RKO (cell line): ENCODE measurements around the gene CYP46A1.
A peak's percentile ranks its signal among the peaks of the same experiment; 100 is the strongest.
"Not testable (repeated sequence)": the region's sequence is repeated elsewhere in the genome, so short reads cannot be mapped to it uniquely, and the experiment has no call there.

Experiments used
- DNase-seq: peaks from one replicate; pipeline ENCODE4 v3.0.0-alpha.2; 2016; ENCODE audit warnings: low spot score

The CYP46A1 gene

GRCh38 chr14:99757331-99758070 lies 73.4 kb downstream of the CYP46A1 start:
- DNase-seq = peak; percentile 97

- peak; percentile 74 for DNase-seq
These were observed 74.2 kb downstream of the CYP46A1 start for GRCh38 chr14:99758121-99758821.

GRCh38 chr14:99758872-99759545 lies 74.9 kb downstream of the CYP46A1 start:
- DNase-seq = no peak

- DNase-seq = no peak
These were observed 75.4 kb downstream of the CYP46A1 start for GRCh38 chr14:99759546-99759925.

GRCh38 chr14:99760817-99761216 lies 76.7 kb downstream of the CYP46A1 start:
- no peak for DNase-seq

- not testable (repeated sequence) for DNase-seq
These were observed 78.8 kb downstream of the CYP46A1 start for GRCh38 chr14:99762911-99763310.

GRCh38 chr14:99763527-99764221 lies 79.6 kb downstream of the CYP46A1 start:
- DNase-seq = no peak

- DNase-seq = no peak
These were observed 80.2 kb downstream of the CYP46A1 start for GRCh38 chr14:99764222-99764706.

GRCh38 chr14:99768381-99768780 lies 84.3 kb downstream of the CYP46A1 start:
- DNase-seq = no peak

- DNase-seq = no peak
These were observed 85.0 kb downstream of the CYP46A1 start for GRCh38 chr14:99769123-99769522.

- DNase-seq = no peak
These were observed 85.7 kb downstream of the CYP46A1 start for GRCh38 chr14:99769799-99770198.

GRCh38 chr14:99772371-99773283 lies 88.5 kb downstream of the CYP46A1 start:
- DNase-seq = no peak

- DNase-seq = no peak
These were observed 89.7 kb downstream of the CYP46A1 start for GRCh38 chr14:99773521-99774497.

GRCh38 chr14:99774556-99775307 lies 90.6 kb downstream of the CYP46A1 start:
- no peak for DNase-seq

GRCh38 chr14:99775351-99775750 lies 91.3 kb downstream of the CYP46A1 start:
- DNase-seq = no peak
